HepG2 (cell line): ENCODE data around the gene TUBA4B. TPM values are rescaled to one million over a fixed set of nuclear protein-coding genes. Genes with fewer than 3 reads are reported as not detected.

Experiments used
- ATAC-seq: fragments of 200-7000 bp; cut with Tn5 transposase; 3 replicates; pipeline ENCODE4 v1.9.1; 2020; ENCODE audit warnings: mild to moderate bottlenecking, moderate library complexity
- BruUV-seq: library from RNA; stranded (reverse); fragments of 400-500 nt; replicated peaks from 2 replicates; lab custom pipeline; 2021; lab: Mats Ljungman, UMichigan
- CTCF ChIA-PET: fragments of 300-600 bp; formaldehyde crosslinking; extraction: SDS; loops from one replicate; lab custom pipeline; 2021; ENCODE audit warnings: low total read pairs, inconsistent platforms, low intra/inter-chr PET ratio; lab: Yijun Ruan, JAX
- POLR2A ChIA-PET: fragments of 350-600 bp; sonication (Branson Sonifier 250); formaldehyde crosslinking; loops from one replicate; lab custom pipeline; 2020; ENCODE audit warnings: antibody characterized with exemption, inconsistent platforms; lab: Yijun Ruan, JAX
- DNase-seq: peaks from one replicate; pipeline ENCODE4 v3.0.0-alpha.2; 2015; ENCODE audit warnings: low spot score
- FAIRE-seq: peaks from 3 replicates; lab custom pipeline; 2011; peaks lifted over from hg19 to GRCh38; lab: Jason Lieb, UNC
- H2AFZ ChIP-seq: one replicate; pipeline ENCODE4 v1.6.1; 2011; ENCODE audit warnings: low read length, inconsistent platforms
- H3K27ac ChIP-seq: fragments of 300-600 bp; 3 replicates; pipeline ENCODE4 v1.8.0; 2011; ENCODE audit warnings: mixed run types, mild to moderate bottlenecking, mixed read lengths, low read length, inconsistent platforms; ENCODE audit not compliant: insufficient read depth; ENCODE audit errors: extremely low read length
- H3K27me3 ChIP-seq, 2 experiments: fragments of 200-600 bp in 1 of 2; 2 replicates in 1 of 2; 3 replicates in 1 of 2; pipeline versions ENCODE4 v1.6.0 to v1.8.0; 2011; ENCODE audit warnings: low read length in 2 of 2, mild to moderate bottlenecking in 2 of 2, moderate library complexity in 2 of 2, inconsistent platforms in 1 of 2; ENCODE audit not compliant: insufficient read depth in 2 of 2, control insufficient read depth in 1 of 2
- H3K36me3 ChIP-seq, 2 experiments: fragments of 200-600 bp in 1 of 2; replicated peaks in 1 of 2; 2 replicates in 1 of 2; 3 replicates in 1 of 2; pipeline versions ENCODE4 v1.5.1 to v1.8.0; 2011; ENCODE audit warnings: low read length in 2 of 2, inconsistent platforms in 1 of 2; ENCODE audit not compliant: insufficient read depth in 2 of 2, control insufficient read depth in 1 of 2
- H3K4me1 ChIP-seq: 2 replicates; pipeline ENCODE4 v1.5.1; 2012; ENCODE audit warnings: low read length, inconsistent platforms; ENCODE audit not compliant: insufficient read depth
- H3K4me2 ChIP-seq: 2 replicates; pipeline ENCODE4 v1.6.0; 2011; ENCODE audit warnings: low read depth, low read length, inconsistent platforms
- H3K4me3 ChIP-seq, 3 experiments: fragments of 200-600 bp in 1 of 3; sonication (generic), shearing (Covaris generic) in 1 of 3; replicated peaks in 1 of 3; 2 replicates each; pipeline ENCODE4 v1.5.1; 2011 to 2016; ENCODE audit warnings: low read length in 3 of 3, inconsistent platforms in 2 of 3, low read depth in 2 of 3, mild to moderate bottlenecking in 2 of 3, control low read depth in 1 of 3, mixed read lengths in 1 of 3; ENCODE audit not compliant: insufficient read depth in 1 of 3
- H3K79me2 ChIP-seq: one replicate; pipeline ENCODE4 v1.6.1; 2011; ENCODE audit warnings: low read length, inconsistent platforms; ENCODE audit not compliant: insufficient read depth
- H3K9ac ChIP-seq: 2 replicates; pipeline ENCODE4 v1.6.0; 2011; ENCODE audit warnings: mild to moderate bottlenecking, low read depth, low read length, inconsistent platforms; ENCODE audit not compliant: insufficient read depth
- H3K9me3 ChIP-seq: 2 replicates; pipeline ENCODE4 v1.5.1; 2012; ENCODE audit warnings: mild to moderate bottlenecking, low read length
- H4K20me1 ChIP-seq: 2 replicates; pipeline ENCODE4 v1.6.0; 2011; ENCODE audit warnings: inconsistent platforms, mild to moderate bottlenecking, low read length, moderate library complexity; ENCODE audit not compliant: insufficient read depth
- FOSL1 ChIP-seq: sonication (generic); formaldehyde crosslinking; IDR thresholded peaks from 2 replicates; pipeline ENCODE4 v1.9.0; 2021; ENCODE audit warnings: missing genetic modification reagents, borderline replicate concordance
- HNRNPUL1 ChIP-seq: fragments of 200-400 bp; formaldehyde crosslinking; IDR thresholded peaks from 2 replicates; pipeline ENCODE4 v1.6.1; 2017; ENCODE audit warnings: low read depth, mild to moderate bottlenecking, low read length, moderate library complexity
- KLF12 ChIP-seq: sonication (generic); formaldehyde crosslinking; IDR thresholded peaks from 2 replicates; pipeline ENCODE4 v1.4.0; 2020; ENCODE audit warnings: missing genetic modification reagents, borderline replicate concordance
- PAF1 ChIP-seq: IDR thresholded peaks from 2 replicates; pipeline ENCODE4 v1.6.1; 2016; ENCODE audit warnings: missing genetic modification reagents, missing compliant biosample characterization
- PLRG1 ChIP-seq: fragments of 450-650 bp; conservative IDR thresholded peaks from 2 replicates; pipeline ENCODE4 v1.6.1; 2016
- PPARG ChIP-seq: conservative IDR thresholded peaks from 2 replicates; pipeline ENCODE4 v1.6.1; 2016; ENCODE audit warnings: missing biosample characterization, missing genetic modification reagents
- SALL1 ChIP-seq: sonication (generic); formaldehyde crosslinking; IDR thresholded peaks from 2 replicates; pipeline ENCODE4 v1.8.0; 2022; ENCODE audit warnings: mild to moderate bottlenecking, missing genetic modification reagents
- SIN3A ChIP-seq: IDR thresholded peaks from 2 replicates; pipeline ENCODE4 v1.6.1; 2011; ENCODE audit warnings: low read depth, mild to moderate bottlenecking, control low read depth, low read length, borderline replicate concordance
- ZNF136 ChIP-seq: sonication (generic); formaldehyde crosslinking; IDR thresholded peaks from 2 replicates; pipeline ENCODE4 v1.8.1; 2022; ENCODE audit warnings: low read depth, mild to moderate bottlenecking, moderate library complexity, missing genetic modification reagents
- ZNF547 ChIP-seq: sonication (generic); formaldehyde crosslinking; IDR thresholded peaks from 2 replicates; pipeline ENCODE4 v1.5.1; 2020; ENCODE audit warnings: mild to moderate bottlenecking, missing genetic modification reagents
- ZNF598 ChIP-seq: sonication (generic); formaldehyde crosslinking; IDR thresholded peaks from 2 replicates; pipeline ENCODE4 v1.5.1; 2020; ENCODE audit warnings: mild to moderate bottlenecking, missing genetic modification reagents, borderline replicate concordance
- ZNF616 ChIP-seq: sonication (generic); formaldehyde crosslinking; IDR thresholded peaks from 2 replicates; pipeline ENCODE4 v1.5.0; 2020; ENCODE audit warnings: low read depth, mild to moderate bottlenecking, missing genetic modification reagents
- WGBS: methylation state at CpG from one replicate; pipeline ENCODE4 v1.1.6; 2017; ENCODE audit warnings: low lambda C conversion rate; 5-methylcytosine and 5-hydroxymethylcytosine counted together
- in situ Hi-C: cut with HindIII; loops from 2 replicates; pipeline ENCODE4 v1.10.0; 2017; ENCODE audit warnings: low pct_unique_long_range_greater_than_20kb; ENCODE audit not compliant: extremely low pct_ligation_motif_present
- intact Hi-C: fragments of 100-400 bp; cut with micrococcal nuclease; formaldehyde crosslinking; loops from one replicate; pipeline ENCODE4 v1.10.0; 2022; ENCODE audit not compliant: unreplicated experiment
- polyA plus RNA-seq, 8 experiments: library from polyadenylated mRNA; depleted of rRNA in 3 of 8; stranded (reverse) in 7 of 8; unstranded in 1 of 8; fragments of >200 nt; fragmentation: Illumina TruSeq in 4 of 8; extraction: Trizol in 4 of 8; gene quantifications; 2 replicates each; pipeline versions ENCODE4 v1.2.1 to v1.2.3, GENCODE V29; 2011 to 2016; ENCODE audit warnings: low read depth in 4 of 8, missing spikeins in 1 of 8, mixed read lengths in 1 of 8; ENCODE audit not compliant: insufficient read depth in 1 of 8
- total RNA-seq, 5 experiments: library from RNA; depleted of rRNA; stranded (reverse); fragments of >200 nt; fragmentation: Illumina TruSeq; extraction: Trizol; gene quantifications; 2 replicates each; pipeline ENCODE4 v1.2.3, GENCODE V29; 2016; ENCODE audit warnings: low read depth in 1 of 5
- TF ChIP-seq, protein P1 (sequence below): sonication (generic); formaldehyde crosslinking; IDR thresholded peaks from 2 replicates; pipeline ENCODE4 v1.5.0; 2020; ENCODE audit warnings: missing genetic modification reagents
- TF ChIP-seq, protein P2 (sequence below): sonication (generic); formaldehyde crosslinking; IDR thresholded peaks from 2 replicates; pipeline ENCODE4 v1.4.0; 2020; ENCODE audit warnings: missing genetic modification reagents
- TF ChIP-seq, protein P3 (sequence below): IDR thresholded peaks from 2 replicates; pipeline ENCODE4 v1.6.1; 2016; ENCODE audit warnings: missing biosample characterization, missing genetic modification reagents, low read depth

Gene TUBA4B
- total and polyA plus RNA-seq, 2 of the 13 experiments (the other 11 are each of a cell fraction or from before 2014, with no cell fraction given): 0.18 to 0.22 TPM

DNA sequence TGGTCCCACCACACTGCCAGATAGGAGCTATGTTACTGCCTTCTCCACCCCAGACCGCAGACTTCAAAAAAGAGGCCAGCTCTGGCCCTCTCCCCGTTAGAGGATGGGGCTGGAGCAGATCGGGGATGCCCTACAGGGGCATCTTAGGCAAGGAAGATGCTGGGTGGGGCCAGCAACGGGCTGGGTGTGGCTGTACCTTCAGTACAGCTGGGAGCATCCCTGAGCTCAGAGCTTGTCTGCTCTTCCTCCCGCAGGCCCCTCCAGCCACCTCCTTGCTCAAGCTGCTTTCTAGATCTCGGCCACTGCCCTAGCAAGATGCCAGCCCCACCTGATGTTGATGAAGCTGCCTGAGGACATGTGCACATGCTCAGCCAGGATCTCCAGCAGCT is 46.3 kb downstream of the TUBA4B start (continued):
- TF ChIP-seq, protein P1, sequence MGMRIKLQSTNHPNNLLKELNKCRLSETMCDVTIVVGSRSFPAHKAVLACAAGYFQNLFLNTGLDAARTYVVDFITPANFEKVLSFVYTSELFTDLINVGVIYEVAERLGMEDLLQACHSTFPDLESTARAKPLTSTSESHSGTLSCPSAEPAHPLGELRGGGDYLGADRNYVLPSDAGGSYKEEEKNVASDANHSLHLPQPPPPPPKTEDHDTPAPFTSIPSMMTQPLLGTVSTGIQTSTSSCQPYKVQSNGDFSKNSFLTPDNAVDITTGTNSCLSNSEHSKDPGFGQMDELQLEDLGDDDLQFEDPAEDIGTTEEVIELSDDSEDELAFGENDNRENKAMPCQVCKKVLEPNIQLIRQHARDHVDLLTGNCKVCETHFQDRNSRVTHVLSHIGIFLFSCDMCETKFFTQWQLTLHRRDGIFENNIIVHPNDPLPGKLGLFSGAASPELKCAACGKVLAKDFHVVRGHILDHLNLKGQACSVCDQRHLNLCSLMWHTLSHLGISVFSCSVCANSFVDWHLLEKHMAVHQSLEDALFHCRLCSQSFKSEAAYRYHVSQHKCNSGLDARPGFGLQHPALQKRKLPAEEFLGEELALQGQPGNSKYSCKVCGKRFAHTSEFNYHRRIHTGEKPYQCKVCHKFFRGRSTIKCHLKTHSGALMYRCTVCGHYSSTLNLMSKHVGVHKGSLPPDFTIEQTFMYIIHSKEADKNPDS (CRISPR knock-in tag): no peak
- TF ChIP-seq KLF12 (CRISPR knock-in tag): no peak
- 0 out of 2 replicates have a peak, but pooled peaks have one; percentile 9 for TF ChIP-seq ZNF598
- TF ChIP-seq HNRNPUL1: no peak
- TF ChIP-seq, protein P2, sequence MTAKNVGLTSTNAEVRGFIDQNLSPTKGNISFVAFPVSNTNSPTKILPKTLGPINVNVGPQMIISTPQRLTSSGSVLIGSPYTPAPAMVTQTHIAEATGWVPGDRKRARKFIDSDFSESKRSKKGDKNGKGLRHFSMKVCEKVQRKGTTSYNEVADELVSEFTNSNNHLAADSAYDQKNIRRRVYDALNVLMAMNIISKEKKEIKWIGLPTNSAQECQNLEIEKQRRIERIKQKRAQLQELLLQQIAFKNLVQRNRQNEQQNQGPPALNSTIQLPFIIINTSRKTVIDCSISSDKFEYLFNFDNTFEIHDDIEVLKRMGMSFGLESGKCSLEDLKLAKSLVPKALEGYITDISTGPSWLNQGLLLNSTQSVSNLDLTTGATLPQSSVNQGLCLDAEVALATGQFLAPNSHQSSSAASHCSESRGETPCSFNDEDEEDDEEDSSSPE (CRISPR knock-in tag): no peak
- no peak for TF ChIP-seq PLRG1
- 0 out of 2 replicates have a peak, but pooled peaks have one; percentile 15 for TF ChIP-seq ZNF547
- no peak for TF ChIP-seq ZNF616 (CRISPR knock-in tag)
- TF ChIP-seq ZNF136: 0 out of 2 replicates have a peak, but pooled peaks have one; percentile 10
- 0 out of 2 replicates have a peak, but pooled peaks have one; percentile 5 for TF ChIP-seq SIN3A

DNA sequence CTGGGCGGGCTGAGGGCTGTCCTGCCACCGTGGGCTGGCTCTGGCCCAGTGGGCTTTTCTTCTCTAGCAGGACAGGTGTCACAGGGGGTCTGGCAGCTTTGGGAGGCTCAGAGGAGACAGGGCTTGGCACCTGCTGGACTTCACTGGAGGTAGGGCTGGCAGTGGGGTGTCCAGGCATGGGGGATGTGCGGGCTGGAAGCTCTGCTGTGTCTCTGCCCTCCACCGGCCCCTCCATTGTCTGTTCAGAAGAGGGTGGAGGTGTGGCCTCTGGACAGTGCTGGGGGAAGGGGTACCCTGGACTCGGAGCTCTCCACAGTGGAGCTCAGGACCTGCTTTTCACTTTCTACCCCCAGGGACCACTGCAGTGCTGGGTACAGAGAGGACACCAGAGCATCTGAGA is 47.0 kb downstream of the TUBA4B start:
- H2AFZ ChIP-seq: no peak overlapping the region
- WGBS: 9% methylated on average over 5 of the region's 5 CpGs
- no peaks in the 10 kb centered on the region for H3K9me3 ChIP-seq
- H3K9ac ChIP-seq: no peak overlapping the region
- CTCF ChIA-PET: no interaction called here
- no peaks in the 10 kb centered on the region; the same call in 1 of the 2 replicates for H4K20me1 ChIP-seq
- DNase-seq: no peak
- H3K36me3 ChIP-seq: no peaks in the 10 kb centered on the region
- H3K79me2 ChIP-seq: no peaks in the 10 kb centered on the region
- peaks cover 12 to 67% of the 10 kb centered on the region in 2 experiments for H3K27me3 ChIP-seq
- no peak overlapping the region for H3K27ac ChIP-seq
- no peak for ATAC-seq
- no peak overlapping the region for H3K4me3 ChIP-seq
- H3K4me2 ChIP-seq: peak overlapping the region; percentile 5; the same call in 1 of the 2 replicates
- H3K4me1 ChIP-seq: peaks cover 28% of the 10 kb centered on the region
- intact Hi-C loops: no loop called here
- in situ Hi-C loops: no loop called here
- POLR2A ChIA-PET: no interaction called here
- FAIRE-seq: no peak
- no TSS peak for BruUV-seq
- no peak for TF ChIP-seq PPARG (CRISPR knock-in tag)
- TF ChIP-seq PAF1 (CRISPR knock-in tag): no peak
- TF ChIP-seq SALL1 (CRISPR knock-in tag): no peak
- TF ChIP-seq, protein P3, sequence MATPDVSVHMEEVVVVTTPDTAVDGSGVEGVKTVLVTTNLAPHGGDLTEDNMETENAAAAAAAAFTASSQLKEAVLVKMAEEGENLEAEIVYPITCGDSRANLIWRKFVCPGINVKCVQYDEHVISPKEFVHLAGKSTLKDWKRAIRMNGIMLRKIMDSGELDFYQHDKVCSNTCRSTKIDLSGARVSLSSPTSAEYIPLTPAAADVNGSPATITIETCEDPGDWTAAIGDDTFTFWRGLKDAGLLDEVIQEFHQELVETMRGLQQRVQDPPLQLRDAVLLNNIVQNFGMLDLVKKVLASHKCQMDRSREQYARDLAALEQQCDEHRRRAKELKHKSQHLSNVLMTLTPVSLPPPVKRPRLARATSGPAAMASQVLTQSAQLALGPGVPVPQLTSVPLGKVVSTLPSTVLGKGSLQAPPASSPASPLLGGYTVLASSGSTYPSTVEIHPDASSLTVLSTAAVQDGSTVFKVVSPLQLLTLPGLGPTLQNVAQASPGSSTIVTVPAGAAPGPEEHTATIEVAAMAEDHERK (CRISPR knock-in tag): no peak
- no peak for TF ChIP-seq FOSL1 (CRISPR knock-in tag)
